H9 (cell line): ENCODE measurements around the gene ASTN2. TPM values are rescaled to one million over a fixed set of nuclear protein-coding genes. Genes with fewer than 3 reads are reported as not detected.

Experiments used
- DNase-seq: peaks from one replicate; pipeline ENCODE4 v3.0.0-alpha.2; 2017
- H2AFZ ChIP-seq: one replicate; pipeline ENCODE4 v1.6.1; 2013; ENCODE audit warnings: mild to moderate bottlenecking, low read length, control low read depth, moderate library complexity
- H2AK5ac ChIP-seq: 2 replicates; pipeline ENCODE4 v1.6.1; 2013; ENCODE audit warnings: low read length, control low read depth, mixed read lengths; ENCODE audit not compliant: insufficient read length
- H2BK120ac ChIP-seq: one replicate; pipeline ENCODE4 v1.6.1; 2013; ENCODE audit warnings: low read depth, mild to moderate bottlenecking, low read length, control low read depth, inconsistent platforms; ENCODE audit not compliant: poor library complexity, severe bottlenecking
- H2BK12ac ChIP-seq: 2 replicates; pipeline ENCODE4 v1.6.1; 2013; ENCODE audit warnings: low read length, control low read depth, mixed read lengths, low read depth; ENCODE audit not compliant: insufficient read length
- H2BK15ac ChIP-seq: 2 replicates; pipeline ENCODE4 v1.6.1; 2013; ENCODE audit warnings: low read depth, low read length, control low read depth
- H2BK20ac ChIP-seq: one replicate; pipeline ENCODE4 v1.6.1; 2013; ENCODE audit warnings: low read depth, mild to moderate bottlenecking, low read length, control low read depth, inconsistent platforms; ENCODE audit not compliant: poor library complexity, severe bottlenecking
- H2BK5ac ChIP-seq: 2 replicates; pipeline ENCODE4 v1.6.1; 2013; ENCODE audit warnings: low read length, control low read depth, mixed read lengths; ENCODE audit not compliant: insufficient read length
- H3K14ac ChIP-seq: 2 replicates; pipeline ENCODE4 v1.6.1; 2013; ENCODE audit warnings: low read length, control low read depth; ENCODE audit not compliant: insufficient read depth
- H3K18ac ChIP-seq: 2 replicates; pipeline ENCODE4 v1.6.1; 2013; ENCODE audit warnings: low read depth, mild to moderate bottlenecking, mixed read lengths, low read length, control low read depth; ENCODE audit not compliant: insufficient read length
- H3K23ac ChIP-seq: 2 replicates; pipeline ENCODE4 v1.6.1; 2013; ENCODE audit warnings: low read length, control low read depth, mixed read lengths, low read depth; ENCODE audit not compliant: insufficient read length
- H3K23me2 ChIP-seq: 2 replicates; pipeline ENCODE4 v1.6.1; 2013; ENCODE audit warnings: low read depth, mild to moderate bottlenecking, mixed read lengths, low read length, control low read depth; ENCODE audit not compliant: insufficient read length, poor library complexity, severe bottlenecking
- H3K27ac ChIP-seq: 2 replicates; pipeline ENCODE4 v1.5.1; 2013; ENCODE audit warnings: low read length, control low read depth, mixed read lengths, low read depth; ENCODE audit not compliant: insufficient read length
- H3K27me3 ChIP-seq: 2 replicates; pipeline ENCODE4 v1.6.1; 2013; ENCODE audit warnings: low read length, control low read depth, inconsistent platforms; ENCODE audit not compliant: insufficient read depth
- H3K4ac ChIP-seq: 2 replicates; pipeline ENCODE4 v1.6.1; 2013; ENCODE audit warnings: low read depth, mild to moderate bottlenecking, control low read depth, inconsistent platforms, low read length, moderate library complexity
- H3K4me1 ChIP-seq: 2 replicates; pipeline ENCODE4 v1.6.1; 2013; ENCODE audit warnings: low read length, control low read depth, inconsistent platforms; ENCODE audit not compliant: insufficient read depth
- H3K4me2 ChIP-seq: 2 replicates; pipeline ENCODE4 v1.6.1; 2013; ENCODE audit warnings: low read length, control low read depth, mixed read lengths; ENCODE audit not compliant: insufficient read length, insufficient read depth
- H3K56ac ChIP-seq: 2 replicates; pipeline ENCODE4 v1.6.1; 2013; ENCODE audit warnings: low read depth, mild to moderate bottlenecking, mixed read lengths, low read length, control low read depth; ENCODE audit not compliant: insufficient read length
- H3K79me1 ChIP-seq: 2 replicates; pipeline ENCODE4 v1.6.1; 2013; ENCODE audit warnings: low read depth, mild to moderate bottlenecking, moderate library complexity, low read length, control low read depth, inconsistent platforms; ENCODE audit not compliant: insufficient read depth, poor library complexity, severe bottlenecking
- H3K79me2 ChIP-seq: 2 replicates; pipeline ENCODE4 v1.6.1; 2013; ENCODE audit warnings: low read length, control low read depth, inconsistent platforms; ENCODE audit not compliant: insufficient read depth
- H3K9ac ChIP-seq: 2 replicates; pipeline ENCODE4 v1.6.1; 2013; ENCODE audit warnings: low read length, control low read depth, mixed read lengths; ENCODE audit not compliant: insufficient read length; ENCODE audit errors: extremely low read depth
- H3K9me3 ChIP-seq: one replicate; pipeline ENCODE4 v1.6.1; 2013; ENCODE audit warnings: low read depth, low read length, inconsistent platforms; ENCODE audit not compliant: control insufficient read depth
- H3T11ph ChIP-seq: one replicate; pipeline ENCODE4 v1.6.1; 2013; ENCODE audit warnings: mild to moderate bottlenecking, low read length, control low read depth, inconsistent platforms
- H4K20me1 ChIP-seq: one replicate; pipeline ENCODE4 v1.6.1; 2013; ENCODE audit not compliant: control insufficient read depth, insufficient read length, insufficient read depth
- H4K5ac ChIP-seq: 2 replicates; pipeline ENCODE4 v1.6.1; 2013; ENCODE audit warnings: low read depth, mild to moderate bottlenecking, mixed read lengths, low read length, control low read depth; ENCODE audit not compliant: insufficient read length
- H4K8ac ChIP-seq: replicated peaks from 2 replicates; pipeline ENCODE4 v1.6.1; 2013; ENCODE audit warnings: low read length, control low read depth, mixed read lengths, low read depth; ENCODE audit not compliant: insufficient read length
- H4K91ac ChIP-seq: 2 replicates; pipeline ENCODE4 v1.6.1; 2013; ENCODE audit warnings: low read depth, mild to moderate bottlenecking, moderate library complexity, mixed read lengths, low read length, control low read depth; ENCODE audit not compliant: insufficient read length
- H3K27ac Mint-ChIP-seq, 3 experiments: 2 replicates in 2 of 3; 3 replicates in 1 of 3; pipeline ENCODE4 v1.8.0; 2020 to 2021; ENCODE audit warnings: mixed read lengths in 3 of 3, mild to moderate bottlenecking in 1 of 3, moderate library complexity in 1 of 3
- H3K27me3 Mint-ChIP-seq: 2 replicates; pipeline ENCODE4 v1.8.0; 2021; ENCODE audit warnings: low read depth, mild to moderate bottlenecking, moderate library complexity, mixed read lengths
- H3K36me3 Mint-ChIP-seq, 3 experiments: 2 replicates in 2 of 3; 3 replicates in 1 of 3; pipeline ENCODE4 v1.8.0; 2020 to 2021; ENCODE audit warnings: low read depth in 3 of 3, mixed read lengths in 3 of 3; ENCODE audit not compliant: insufficient read depth in 1 of 3
- H3K4me1 Mint-ChIP-seq, 2 experiments: 2 replicates each; pipeline ENCODE4 v1.8.0; 2020; ENCODE audit warnings: mixed read lengths in 2 of 2
- H3K4me3 Mint-ChIP-seq, 2 experiments: 2 replicates in 1 of 2; 3 replicates in 1 of 2; pipeline ENCODE4 v1.8.0; 2020 to 2021; ENCODE audit warnings: mild to moderate bottlenecking in 2 of 2, mixed read lengths in 2 of 2, moderate library complexity in 1 of 2
- H3K9me3 Mint-ChIP-seq, 2 experiments: 2 replicates in 1 of 2; 3 replicates in 1 of 2; pipeline ENCODE4 v1.8.0; 2020; ENCODE audit warnings: mild to moderate bottlenecking in 2 of 2, mixed read lengths in 2 of 2, moderate library complexity in 1 of 2
- CTCF ChIP-seq: fragments of 200-600 bp; sonication (generic); conservative IDR thresholded peaks from 3 replicates; pipeline ENCODE4 v1.8.0; 2021; ENCODE audit warnings: antibody characterized with exemption, mild to moderate bottlenecking
- total RNA-seq: library from RNA; stranded (reverse); gene quantifications from 2 replicates; pipeline ENCODE4 v1.2.1, GENCODE V29; 2021

The ASTN2 gene
- total RNA-seq, 1 experiment from 2014 or later: 9.7 TPM

GRCh38 chr9:116966199-116966598 is 448.7 kb downstream of the ASTN2 start:
- H3K4me1 Mint-ChIP-seq: peaks cover under 1% of the 10 kb centered on the region in 2 experiments; a peak in 1 of 4 replicates
- no peak overlapping the region for H2BK5ac ChIP-seq
- no peak overlapping the region for H2BK15ac ChIP-seq

More at GRCh38 chr9:116966199-116966598, 448.7 kb downstream of the ASTN2 start:
- Histone ChIP-seq H3K23me2 (no peaks in the 10 kb centered on the region), H3K4ac (no peak overlapping the region), H2AFZ (no peak overlapping the region), H2BK20ac (no peak overlapping the region), H3K56ac (no peak overlapping the region), H3K27ac (no peak overlapping the region), H3K23ac (no peak overlapping the region), H3K9ac (no peak overlapping the region), H4K8ac (no peak overlapping the region), H3K79me1 (no peaks in the 10 kb centered on the region), H3K27me3 (no peaks in the 10 kb centered on the region), H3K4me1 (no peaks in the 10 kb centered on the region), H3K4me2 (no peak overlapping the region), H4K91ac (no peak overlapping the region), H3K79me2 (no peaks in the 10 kb centered on the region), H3K9me3 (no peaks in the 10 kb centered on the region), H2BK12ac (no peak overlapping the region), H4K5ac (no peak overlapping the region), H2AK5ac (no peak overlapping the region), H4K20me1 (no peaks in the 10 kb centered on the region), H3K18ac (no peak overlapping the region), H2BK120ac (no peak overlapping the region), H3K14ac (no peak overlapping the region), H3T11ph (no peak overlapping the region)
- Mint-ChIP-seq H3K9me3 (no peaks in the 10 kb centered on the region), H3K36me3 (no peaks in the 10 kb centered on the region), H3K27ac (no peak overlapping the region), H3K27me3 (no peaks in the 10 kb centered on the region), H3K4me3 (no peak overlapping the region)
- TF ChIP-seq CTCF: no peak
- DNase-seq: no peak
